HEK293T (cell line): ENCODE measurements around the gene TBX2.
"Not testable (repeated sequence)": the region's sequence is repeated elsewhere in the genome, so short reads cannot be mapped to it uniquely, and the experiment has no call there.

ENCODE experiments used
- CTCF ChIA-PET: fragments of 350-600 bp; formaldehyde crosslinking; extraction: SDS; loops from one replicate; lab custom pipeline; 2021; ENCODE audit warnings: antibody characterized with exemption, inconsistent platforms; lab: Yijun Ruan, JAX
- POLR2A ChIA-PET: fragments of 350-600 bp; formaldehyde crosslinking; extraction: SDS; loops from one replicate; lab custom pipeline; 2020; ENCODE audit warnings: antibody characterized with exemption, inconsistent platforms; lab: Yijun Ruan, JAX
- DNase-seq: peaks from one replicate; pipeline ENCODE4 v3.0.0; 2012; ENCODE audit warnings: mixed read lengths; ENCODE audit errors: extremely low spot score
- ARNT ChIP-seq: fragments of 450-650 bp; IDR thresholded peaks from 2 replicates; pipeline ENCODE4 v1.6.1; 2017; ENCODE audit warnings: mild to moderate bottlenecking
- BHLHE40 ChIP-seq: fragments of 450-650 bp; IDR thresholded peaks from 2 replicates; pipeline ENCODE4 v1.6.1; 2016; ENCODE audit warnings: mild to moderate bottlenecking, moderate library complexity, borderline replicate concordance
- CTBP1 ChIP-seq: fragments of 450-650 bp; IDR thresholded peaks from 2 replicates; pipeline ENCODE4 v1.6.1; 2016; ENCODE audit warnings: borderline replicate concordance
- ELF4 ChIP-seq: fragments of 450-650 bp; IDR thresholded peaks from 2 replicates; pipeline ENCODE4 v1.6.1; 2017; ENCODE audit warnings: antibody characterized with exemption
- FOXA1 ChIP-seq: fragments of 450-650 bp; IDR thresholded peaks from 2 replicates; pipeline ENCODE4 v1.6.1; 2016; ENCODE audit warnings: mild to moderate bottlenecking
- FOXK2 ChIP-seq: fragments of 450-650 bp; IDR thresholded peaks from 2 replicates; pipeline ENCODE4 v1.6.1; 2016; ENCODE audit warnings: mild to moderate bottlenecking
- FOXM1 ChIP-seq: fragments of 450-650 bp; IDR thresholded peaks from 2 replicates; pipeline ENCODE4 v1.6.1; 2017; ENCODE audit warnings: mild to moderate bottlenecking, borderline replicate concordance
- HDGF ChIP-seq: fragments of 450-650 bp; IDR thresholded peaks from 2 replicates; pipeline ENCODE4 v1.6.1; 2017; ENCODE audit warnings: antibody characterized with exemption, borderline replicate concordance
- L3MBTL2 ChIP-seq: fragments of 450-650 bp; conservative IDR thresholded peaks from 2 replicates; pipeline ENCODE4 v1.6.1; 2016; ENCODE audit warnings: mild to moderate bottlenecking
- LEF1 ChIP-seq: fragments of 450-650 bp; IDR thresholded peaks from 2 replicates; pipeline ENCODE4 v1.6.1; 2017; ENCODE audit warnings: mild to moderate bottlenecking, borderline replicate concordance
- NFRKB ChIP-seq: fragments of 450-650 bp; IDR thresholded peaks from 2 replicates; pipeline ENCODE4 v1.6.1; 2016; ENCODE audit warnings: mild to moderate bottlenecking, moderate library complexity
- SP1 ChIP-seq: fragments of 450-650 bp; IDR thresholded peaks from 2 replicates; pipeline ENCODE4 v1.6.1; 2017
- SUZ12 ChIP-seq: fragments of 450-650 bp; IDR thresholded peaks from 2 replicates; pipeline ENCODE4 v1.6.1; 2016; ENCODE audit warnings: mild to moderate bottlenecking
- TARDBP ChIP-seq: fragments of 450-650 bp; IDR thresholded peaks from 2 replicates; pipeline ENCODE4 v1.6.1; 2016
- ZNF384 ChIP-seq: fragments of 450-650 bp; IDR thresholded peaks from 2 replicates; pipeline ENCODE4 v1.6.1; 2016
- TF ChIP-seq, protein P1 (sequence below): fragments of 450-650 bp; IDR thresholded peaks from 2 replicates; pipeline ENCODE4 v1.6.1; 2016

TBX2 gene

DNA sequence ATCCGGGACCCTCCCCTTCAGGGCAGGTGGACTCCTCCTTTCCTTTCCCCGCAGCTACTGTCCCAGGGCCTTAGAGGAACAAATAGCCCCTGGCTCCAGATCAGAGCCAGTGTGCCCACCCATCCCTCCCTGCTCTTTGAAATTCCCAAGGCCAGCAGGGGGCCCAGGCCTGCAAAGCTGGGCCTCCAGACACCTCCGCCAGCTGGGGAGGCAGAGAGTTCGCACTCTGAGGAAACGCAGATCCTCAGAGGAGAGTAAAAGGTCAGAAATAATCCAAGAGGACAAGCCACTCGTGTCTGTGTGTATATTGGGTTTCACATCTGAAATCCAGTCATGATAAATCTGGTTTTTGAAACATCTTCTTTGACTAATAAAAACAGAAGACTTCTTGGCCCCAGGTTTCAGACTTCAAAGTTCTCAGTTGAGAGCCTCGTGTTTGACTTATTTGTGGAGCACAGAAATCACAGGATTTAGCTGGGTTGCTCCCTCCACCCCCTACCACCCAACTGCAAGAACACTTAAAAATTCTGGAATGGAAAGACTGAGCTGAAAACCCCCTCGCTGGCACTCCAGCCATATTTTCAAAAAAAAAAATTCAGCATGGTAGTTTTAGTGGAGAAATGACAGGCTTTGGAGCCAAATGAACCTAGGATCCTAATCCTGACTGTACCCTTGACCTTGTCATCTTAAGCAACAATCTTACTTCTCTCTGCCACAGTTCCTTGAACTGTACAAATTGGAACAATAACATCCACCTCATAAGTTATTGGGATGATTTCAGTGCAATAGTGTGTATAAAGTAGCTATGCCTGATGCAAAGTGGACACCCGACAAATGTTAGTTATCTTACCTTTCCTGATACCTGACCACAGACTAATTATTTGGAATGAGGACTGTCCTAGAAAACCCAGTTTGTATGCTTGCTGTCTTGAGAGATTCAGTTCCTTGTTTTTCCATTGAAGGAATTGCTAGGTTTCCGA is 44.5 kb upstream of the TBX2 start:
- DNase-seq: no peak
- CTCF ChIA-PET: interaction anchor here (0.8 kb wide), 1 partner anchor 19 kb away, joined by 3 read pairs; no protein-coding TSS in a partner anchor
- TF ChIP-seq ELF4 (no peak), HDGF (no peak), FOXM1 (no peak), SP1 (no peak), ARNT (no peak), SUZ12 (no peak), TARDBP (no peak), FOXK2 (no peak), LEF1 (no peak), NFRKB (no peak), L3MBTL2 (no peak), BHLHE40 (no peak), ZNF384 (no peak)
- TF ChIP-seq, protein P1, sequence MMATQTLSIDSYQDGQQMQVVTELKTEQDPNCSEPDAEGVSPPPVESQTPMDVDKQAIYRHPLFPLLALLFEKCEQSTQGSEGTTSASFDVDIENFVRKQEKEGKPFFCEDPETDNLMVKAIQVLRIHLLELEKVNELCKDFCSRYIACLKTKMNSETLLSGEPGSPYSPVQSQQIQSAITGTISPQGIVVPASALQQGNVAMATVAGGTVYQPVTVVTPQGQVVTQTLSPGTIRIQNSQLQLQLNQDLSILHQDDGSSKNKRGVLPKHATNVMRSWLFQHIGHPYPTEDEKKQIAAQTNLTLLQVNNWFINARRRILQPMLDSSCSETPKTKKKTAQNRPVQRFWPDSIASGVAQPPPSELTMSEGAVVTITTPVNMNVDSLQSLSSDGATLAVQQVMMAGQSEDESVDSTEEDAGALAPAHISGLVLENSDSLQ: no peak
- POLR2A ChIA-PET: no interaction called here

DNA sequence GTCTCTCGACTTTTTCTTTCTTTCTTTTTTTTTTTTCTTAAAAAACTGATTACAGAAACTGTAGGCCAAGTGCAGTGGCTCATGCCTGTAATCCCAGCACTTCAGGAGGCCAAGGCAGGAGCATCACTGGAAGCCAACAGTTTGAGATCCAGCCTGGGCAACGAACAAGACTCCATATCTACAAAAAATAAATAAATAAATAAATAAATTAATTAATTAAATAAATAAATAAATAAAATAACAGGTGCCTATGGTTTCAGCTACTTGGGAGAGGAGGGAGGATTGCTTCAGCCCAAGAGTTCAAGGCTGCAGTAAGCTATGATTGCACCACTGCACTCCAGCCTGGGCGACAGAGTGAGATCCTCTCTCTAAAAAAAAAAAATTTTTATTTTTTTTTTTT is 42.6 kb upstream of the TBX2 start:
- CTCF ChIA-PET: interaction anchor here (0.9 kb wide), 1 partner anchor 14 kb away, joined by 3 read pairs; no protein-coding TSS in a partner anchor
- DNase-seq, POLR2A ChIA-PET: not testable (repeated sequence)

DNA sequence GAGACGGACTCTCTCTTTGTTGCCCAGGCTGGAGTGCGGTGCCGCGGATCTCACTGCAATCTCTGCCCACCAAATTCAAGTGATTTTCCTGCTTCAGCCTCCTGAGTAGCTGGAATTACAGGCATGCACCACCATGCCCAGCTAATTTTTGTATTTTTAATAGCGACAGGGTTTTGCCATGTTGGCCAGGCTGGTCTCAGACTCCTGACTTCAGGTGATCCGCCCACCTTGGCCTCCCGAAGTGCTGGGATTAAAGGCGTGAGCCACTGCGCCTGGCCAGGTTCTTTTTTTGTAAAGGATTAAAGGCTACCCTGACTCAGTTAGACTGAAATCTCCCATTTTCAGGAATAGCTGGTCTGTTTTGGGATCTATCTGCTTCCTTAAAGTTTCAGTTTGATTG is 40.1 kb upstream of the TBX2 start:
- CTCF ChIA-PET: interaction anchor here (0.6 to 1.4 kb wide), 9 partner anchors 9 to 290 kb away, joined by 3 to 4 read pairs (median 3); no protein-coding TSS in a partner anchor
- POLR2A ChIA-PET, DNase-seq: not testable (repeated sequence)

DNA sequence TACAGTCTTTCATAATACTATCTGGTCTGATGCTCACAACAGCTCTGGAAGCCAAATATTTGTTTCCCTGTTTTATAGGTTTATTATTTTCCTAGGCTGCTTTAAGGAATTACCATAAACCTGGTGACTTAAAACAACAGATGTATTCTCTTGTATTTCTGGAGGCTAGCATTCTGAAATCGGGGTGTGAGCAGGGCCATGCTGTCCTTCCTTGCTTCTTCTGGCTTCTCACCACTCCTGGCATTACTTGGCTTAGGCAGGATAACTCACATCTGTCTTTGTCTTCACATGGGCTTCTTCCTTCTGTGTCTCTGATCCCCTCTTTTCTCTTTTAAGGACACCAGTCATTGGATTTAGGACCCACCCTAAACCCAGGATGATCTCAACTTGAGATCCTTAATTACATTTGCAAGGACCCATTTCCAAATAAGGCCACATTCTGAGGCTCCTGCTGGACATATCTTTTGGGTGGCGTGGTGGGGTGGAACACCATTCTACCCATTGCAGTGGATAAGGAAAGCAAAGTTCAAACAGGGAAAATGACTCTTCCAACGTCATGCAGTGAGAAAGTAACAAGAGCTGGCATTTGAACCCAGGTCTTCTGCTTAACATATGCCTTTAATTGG is 39.2 kb upstream of the TBX2 start:
- no peak for TF ChIP-seq FOXM1
- TF ChIP-seq ELF4: no peak
- no peak for TF ChIP-seq FOXA1
- POLR2A ChIA-PET: no interaction called here
- CTCF ChIA-PET: interaction anchor here (0.6 kb wide), 1 partner anchor 17 kb away, joined by 3 read pairs; no protein-coding TSS in a partner anchor
- DNase-seq: no peak

DNA sequence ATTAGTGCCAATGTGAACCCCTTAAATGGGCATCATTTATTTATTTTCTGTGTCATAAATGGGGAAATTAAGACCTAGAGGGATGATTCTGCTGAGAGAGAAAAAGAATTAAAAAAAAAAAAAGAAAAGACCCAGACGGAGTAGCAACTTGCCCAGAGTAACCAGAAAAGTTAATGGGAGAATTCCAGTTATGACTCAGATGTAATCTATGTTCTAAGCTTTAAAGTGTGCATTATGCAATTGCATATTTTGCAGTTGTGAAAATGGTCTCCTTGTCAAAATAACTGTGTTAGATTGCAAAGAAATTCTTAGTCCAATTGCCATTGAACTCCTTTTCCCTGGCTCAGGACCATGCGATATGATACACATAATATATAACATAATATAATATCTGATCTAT is 38.6 kb upstream of the TBX2 start:
- DNase-seq: no peak
- POLR2A ChIA-PET: no interaction called here
- TF ChIP-seq FOXM1 (no peak), NFRKB (no peak), SP1 (no peak), TARDBP (no peak), BHLHE40 (no peak), FOXK2 (no peak)
- CTCF ChIA-PET: no interaction called here

DNA sequence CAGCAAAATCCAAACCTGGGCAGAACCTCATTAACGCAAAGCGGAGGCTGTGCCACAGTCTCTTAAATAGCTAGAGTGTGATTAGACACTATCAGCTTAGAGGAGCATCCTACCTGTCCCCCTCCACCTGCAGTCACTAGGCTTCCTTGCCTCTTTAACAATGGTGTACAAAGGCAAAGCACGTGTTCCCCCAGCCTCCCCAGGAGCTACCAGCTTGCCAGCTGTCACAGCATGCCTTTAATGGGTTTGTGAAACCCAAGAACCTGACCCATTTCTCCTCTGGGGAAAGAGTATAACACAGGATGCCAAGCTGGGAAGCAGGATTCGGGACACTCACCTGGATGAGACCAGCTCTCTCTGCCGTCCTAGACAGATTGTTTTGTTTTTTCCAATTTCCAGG is 37.2 kb upstream of the TBX2 start:
- TF ChIP-seq, protein P1: no peak
- TF ChIP-seq FOXK2: no peak
- TF ChIP-seq SP1: no peak
- no peak for TF ChIP-seq ARNT
- TF ChIP-seq BHLHE40: no peak
- TF ChIP-seq ELF4: no peak
- no peak for TF ChIP-seq LEF1
- TF ChIP-seq CTBP1: no peak
- no peak for TF ChIP-seq TARDBP
- TF ChIP-seq SUZ12: no peak
- no peak for TF ChIP-seq L3MBTL2
- DNase-seq: no peak
- POLR2A ChIA-PET: no interaction called here
- CTCF ChIA-PET: interaction anchor here (1.1 kb wide), 1 partner anchor 28 kb away, joined by 3 read pairs; no protein-coding TSS in a partner anchor

DNA sequence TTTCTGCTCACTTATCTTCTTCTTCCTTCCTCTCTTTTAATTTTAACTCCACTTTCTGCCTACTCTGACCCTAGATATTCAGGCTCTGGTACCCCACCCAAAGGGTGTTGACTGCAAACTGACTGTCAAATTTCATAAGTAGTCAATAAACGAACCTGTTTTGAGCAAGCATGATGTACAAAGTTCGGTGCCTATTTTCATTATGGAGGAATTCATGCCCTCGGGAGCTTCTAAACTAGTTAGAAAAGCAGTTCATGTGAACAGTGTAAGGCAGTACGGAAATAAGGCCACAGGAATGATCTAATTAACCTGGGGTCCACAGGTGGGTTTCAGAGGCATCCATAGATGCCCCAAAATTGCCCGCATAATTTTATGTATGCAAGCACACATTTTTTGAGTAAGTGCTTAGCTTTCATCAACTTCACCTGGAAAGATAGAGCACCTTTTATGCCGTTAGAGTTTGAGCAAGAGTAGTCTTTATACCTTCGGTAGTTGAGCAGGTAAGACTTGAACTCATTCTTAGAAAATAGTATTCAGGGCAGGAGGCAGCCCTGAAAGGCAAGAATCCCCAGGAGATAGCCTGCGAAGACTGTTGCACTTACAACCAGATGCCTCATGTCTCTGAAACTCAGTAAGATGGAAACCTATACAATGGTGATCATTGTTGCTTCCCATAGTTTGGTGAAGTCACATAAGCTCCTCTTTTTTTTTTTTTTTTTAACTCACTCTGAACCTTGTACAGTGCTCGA is 36.6 kb upstream of the TBX2 start:
- POLR2A ChIA-PET: no interaction called here
- no peak for DNase-seq
- CTCF ChIA-PET: interaction anchor here (1.1 kb wide), 1 partner anchor 27 kb away, joined by 3 read pairs; no protein-coding TSS in a partner anchor
- no peak for TF ChIP-seq CTBP1
- TF ChIP-seq FOXM1: no peak
- TF ChIP-seq, protein P1: no peak
- no peak for TF ChIP-seq ARNT
- TF ChIP-seq L3MBTL2: no peak
- TF ChIP-seq HDGF: no peak
- no peak for TF ChIP-seq FOXA1
